Stimulated activated CD8-positive, alpha-beta memory T cell treated with anti-CD3 and anti-CD28 coated beads, Interleukin-4, amount 100 ng/mL, for 1 hour (primary cell): ENCODE measurements around the gene FAM83D.

Experiments used
- DNase-seq, 2 donors: peaks; one replicate each; pipeline ENCODE4 v3.0.0-alpha.2; 2020; ENCODE audit warnings: low read depth in 2 of 2, low spot score in 1 of 2

The FAM83D gene, protein sequence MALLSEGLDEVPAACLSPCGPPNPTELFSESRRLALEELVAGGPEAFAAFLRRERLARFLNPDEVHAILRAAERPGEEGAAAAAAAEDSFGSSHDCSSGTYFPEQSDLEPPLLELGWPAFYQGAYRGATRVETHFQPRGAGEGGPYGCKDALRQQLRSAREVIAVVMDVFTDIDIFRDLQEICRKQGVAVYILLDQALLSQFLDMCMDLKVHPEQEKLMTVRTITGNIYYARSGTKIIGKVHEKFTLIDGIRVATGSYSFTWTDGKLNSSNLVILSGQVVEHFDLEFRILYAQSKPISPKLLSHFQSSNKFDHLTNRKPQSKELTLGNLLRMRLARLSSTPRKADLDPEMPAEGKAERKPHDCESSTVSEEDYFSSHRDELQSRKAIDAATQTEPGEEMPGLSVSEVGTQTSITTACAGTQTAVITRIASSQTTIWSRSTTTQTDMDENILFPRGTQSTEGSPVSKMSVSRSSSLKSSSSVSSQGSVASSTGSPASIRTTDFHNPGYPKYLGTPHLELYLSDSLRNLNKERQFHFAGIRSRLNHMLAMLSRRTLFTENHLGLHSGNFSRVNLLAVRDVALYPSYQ

DNA sequence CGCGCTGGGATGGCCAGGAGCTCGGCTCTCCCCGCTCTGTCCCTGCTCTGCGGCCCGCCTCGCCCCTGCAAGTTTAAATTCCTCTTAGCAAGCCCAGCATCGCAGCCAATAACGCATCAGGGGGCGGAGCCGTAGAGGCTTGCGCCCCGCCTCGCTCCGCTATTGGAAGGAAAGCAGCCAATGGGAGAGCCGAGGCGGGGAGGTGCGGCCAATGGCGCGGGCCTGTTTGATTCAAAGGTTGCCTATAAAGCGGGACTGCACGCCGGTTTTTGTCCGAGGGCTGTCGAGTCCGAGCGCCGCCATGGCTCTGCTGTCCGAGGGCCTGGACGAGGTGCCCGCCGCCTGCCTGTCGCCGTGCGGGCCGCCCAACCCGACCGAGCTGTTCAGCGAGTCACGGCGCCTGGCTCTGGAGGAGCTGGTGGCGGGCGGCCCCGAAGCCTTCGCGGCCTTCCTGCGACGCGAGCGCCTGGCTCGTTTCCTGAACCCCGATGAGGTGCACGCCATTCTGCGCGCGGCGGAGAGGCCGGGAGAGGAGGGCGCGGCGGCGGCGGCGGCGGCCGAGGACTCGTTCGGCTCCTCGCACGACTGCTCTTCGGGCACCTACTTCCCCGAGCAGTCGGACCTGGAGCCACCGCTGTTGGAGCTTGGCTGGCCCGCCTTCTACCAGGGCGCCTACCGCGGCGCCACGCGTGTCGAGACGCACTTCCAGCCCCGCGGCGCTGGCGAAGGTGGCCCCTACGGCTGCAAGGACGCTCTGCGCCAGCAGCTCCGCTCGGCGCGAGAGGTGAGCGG is at the start of gene FAM83D:
Gene FAM83D, plus strand, starts transcription at position 276 of the 792 bp plus-strand sequence. Its CDS starts 26 bp downstream, at position 302.
- DNase-seq, result peak; percentile 75 to 82

DNA sequence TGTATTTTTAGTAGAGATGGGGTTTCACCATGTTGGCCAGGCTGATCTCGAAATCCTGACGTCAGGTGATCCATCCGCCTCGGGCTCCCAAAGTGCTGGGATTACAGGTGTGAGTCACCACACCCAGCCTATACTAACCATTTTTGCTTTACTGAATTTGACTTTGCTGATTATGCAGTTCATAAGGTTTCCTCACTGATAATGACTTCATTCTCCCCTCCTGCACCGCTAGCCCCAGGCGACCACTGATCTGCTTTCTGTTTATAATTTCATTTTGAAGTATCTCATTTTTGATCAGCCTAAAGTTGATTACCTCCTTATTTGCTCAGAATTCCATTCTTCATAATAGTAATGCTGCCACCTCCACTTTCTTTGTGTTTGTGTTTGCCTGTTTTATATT is 48.7 kb upstream of the FAM83D start:
- DNase-seq, result no peak

DNA sequence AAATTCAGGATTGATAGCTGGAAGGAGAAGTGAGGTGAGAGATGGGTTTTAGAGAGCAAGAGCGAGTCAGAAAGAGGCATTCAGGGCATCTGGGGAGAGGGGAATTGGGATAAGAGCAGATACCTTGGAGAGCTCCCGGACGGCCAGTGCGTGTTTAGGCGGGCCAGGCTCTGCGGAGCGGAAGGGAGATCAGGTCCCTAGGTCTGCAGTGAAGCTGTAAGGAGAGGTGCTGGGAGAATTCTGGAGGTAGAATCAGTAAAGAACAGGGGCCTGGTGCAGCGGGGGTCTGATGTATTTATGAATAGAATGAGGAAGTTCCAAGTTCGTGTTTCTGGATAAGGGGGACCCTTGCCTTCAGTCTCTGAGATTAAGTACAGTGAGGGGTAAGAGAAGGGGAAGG is 47.4 kb upstream of the FAM83D start:
- DNase-seq, result no peak

DNA sequence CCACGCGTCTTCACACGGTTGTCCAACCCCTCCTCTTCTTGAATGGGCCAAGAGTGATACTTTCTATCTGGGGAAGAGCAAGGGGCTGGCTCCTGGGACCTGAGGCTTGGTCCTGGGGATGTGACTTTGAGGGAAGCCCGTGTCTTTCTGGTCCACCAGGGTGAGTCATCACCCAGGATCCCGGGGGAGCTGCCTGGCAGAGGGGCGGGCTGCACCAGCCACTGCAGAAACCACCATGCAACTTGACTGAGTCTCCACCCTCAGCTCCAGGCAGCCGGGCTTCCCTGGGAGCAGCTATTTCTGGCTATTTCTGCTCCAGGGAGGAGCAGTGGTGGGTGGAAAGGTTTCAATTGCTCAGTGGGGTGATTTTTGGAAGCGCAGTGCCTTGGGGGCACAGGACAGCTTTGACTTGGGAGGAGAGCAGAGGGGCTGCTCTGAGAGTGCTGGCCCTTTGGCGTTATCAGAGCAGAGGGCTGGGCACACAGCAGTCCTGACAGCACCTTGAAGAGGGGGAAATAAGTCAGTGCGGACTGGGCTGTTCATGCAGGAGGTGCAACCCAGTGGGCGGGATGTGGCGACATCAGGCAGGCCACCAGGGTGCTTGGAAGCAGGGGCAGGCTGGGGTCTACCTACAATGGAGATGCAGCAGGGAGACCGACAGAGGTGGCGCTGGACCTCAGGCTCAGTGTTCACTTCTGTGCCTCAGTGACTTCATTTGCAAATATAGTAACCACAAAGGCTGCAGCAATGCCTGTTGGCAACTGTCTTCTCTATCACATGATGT is 45.1 kb upstream of the FAM83D start:
- no peak for DNase-seq

DNA sequence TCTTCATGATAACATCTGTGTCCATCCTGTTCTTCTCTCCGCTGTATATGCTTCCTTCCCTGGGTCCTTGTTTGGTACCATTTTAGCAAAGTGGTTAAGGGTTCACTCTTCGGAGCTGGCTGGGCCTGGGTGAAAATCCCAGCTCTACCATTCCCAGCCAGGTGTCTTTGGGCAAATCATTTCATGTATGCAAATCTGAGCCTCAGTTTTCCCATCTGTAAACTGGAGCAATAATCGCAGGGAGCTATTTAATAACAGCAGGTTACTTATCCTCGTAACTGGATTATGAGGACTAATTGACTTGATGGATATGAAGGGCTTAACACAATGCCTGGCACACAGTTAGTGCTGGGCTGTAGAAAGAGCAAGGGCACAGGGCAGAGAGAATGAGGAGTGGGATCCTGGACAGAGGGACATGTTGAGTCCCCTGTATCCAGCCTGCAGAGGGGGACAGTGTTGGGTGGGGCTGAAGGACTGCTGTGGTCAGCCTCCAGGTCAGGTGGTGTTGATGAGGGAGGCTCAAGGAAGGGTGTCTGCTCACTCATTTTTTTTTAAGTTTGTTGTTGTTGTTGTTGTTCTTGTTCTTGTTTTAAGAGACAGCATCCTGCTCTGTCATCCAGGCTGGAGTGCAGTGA is 44.3 kb upstream of the FAM83D start:
- no peak for DNase-seq

DNA sequence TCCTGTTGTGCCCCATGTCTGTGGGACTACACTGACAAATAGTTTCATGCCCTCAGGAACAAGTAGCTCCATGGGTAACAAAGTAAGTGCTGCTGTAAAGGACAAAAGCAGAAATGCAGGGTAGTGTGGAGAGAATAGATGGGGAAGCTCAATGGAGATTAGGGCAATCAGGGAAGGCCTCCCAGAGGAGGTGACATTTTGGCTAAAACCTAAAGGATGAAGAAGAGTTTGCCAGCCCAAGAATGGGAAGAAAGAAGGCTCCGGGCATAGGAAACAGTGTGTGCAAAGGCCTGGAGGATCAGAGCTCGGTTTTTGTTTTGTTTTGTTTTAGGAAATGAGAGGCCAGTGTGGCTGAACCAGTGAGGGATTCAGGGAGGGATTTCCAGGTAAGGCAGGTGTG is 43.6 kb upstream of the FAM83D start:
- no peak for DNase-seq

DNA sequence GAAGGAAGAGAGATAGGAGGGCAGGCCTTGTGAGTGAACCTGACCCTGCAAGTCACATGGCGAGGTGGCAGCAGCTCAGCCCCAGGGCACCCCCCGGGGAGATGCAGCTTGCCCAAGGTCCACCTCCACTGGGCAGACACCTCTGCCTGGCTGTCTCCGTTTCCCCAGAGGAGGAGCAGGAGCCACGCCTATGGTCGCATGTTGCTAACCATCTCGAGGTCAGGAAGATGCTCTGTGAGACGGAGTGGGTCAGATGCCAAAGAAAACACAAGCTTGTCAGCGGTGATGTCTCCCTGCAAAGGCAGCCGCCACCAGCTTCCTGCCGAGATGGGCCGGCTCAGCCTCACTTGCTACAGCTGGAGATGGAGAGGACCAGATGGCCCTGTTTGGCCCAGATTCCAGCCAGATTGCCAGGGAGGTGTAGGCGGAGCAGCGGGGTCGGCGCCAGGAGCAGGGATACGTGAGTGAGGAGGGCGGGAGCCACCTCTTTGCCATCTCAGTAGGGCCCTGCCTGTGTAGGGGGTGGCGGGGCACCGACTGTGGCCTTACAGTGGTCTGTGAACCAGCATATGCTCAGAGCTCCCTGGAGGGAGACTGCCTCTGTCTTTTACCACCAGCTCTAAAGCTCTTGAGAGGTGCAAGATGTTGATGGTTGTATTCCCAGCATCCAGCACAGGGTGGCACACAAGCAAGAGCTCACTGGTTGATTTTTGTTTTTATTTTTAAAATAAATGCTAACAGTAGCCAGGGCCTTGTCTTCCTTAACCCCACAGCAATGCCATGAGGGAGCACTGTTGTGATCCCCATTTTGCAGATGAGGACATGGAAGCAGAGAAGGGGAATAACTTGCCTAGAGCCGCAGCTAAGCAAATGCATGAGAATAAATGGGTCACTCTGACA is 42.9 kb upstream of the FAM83D start:
- no peak for DNase-seq

DNA sequence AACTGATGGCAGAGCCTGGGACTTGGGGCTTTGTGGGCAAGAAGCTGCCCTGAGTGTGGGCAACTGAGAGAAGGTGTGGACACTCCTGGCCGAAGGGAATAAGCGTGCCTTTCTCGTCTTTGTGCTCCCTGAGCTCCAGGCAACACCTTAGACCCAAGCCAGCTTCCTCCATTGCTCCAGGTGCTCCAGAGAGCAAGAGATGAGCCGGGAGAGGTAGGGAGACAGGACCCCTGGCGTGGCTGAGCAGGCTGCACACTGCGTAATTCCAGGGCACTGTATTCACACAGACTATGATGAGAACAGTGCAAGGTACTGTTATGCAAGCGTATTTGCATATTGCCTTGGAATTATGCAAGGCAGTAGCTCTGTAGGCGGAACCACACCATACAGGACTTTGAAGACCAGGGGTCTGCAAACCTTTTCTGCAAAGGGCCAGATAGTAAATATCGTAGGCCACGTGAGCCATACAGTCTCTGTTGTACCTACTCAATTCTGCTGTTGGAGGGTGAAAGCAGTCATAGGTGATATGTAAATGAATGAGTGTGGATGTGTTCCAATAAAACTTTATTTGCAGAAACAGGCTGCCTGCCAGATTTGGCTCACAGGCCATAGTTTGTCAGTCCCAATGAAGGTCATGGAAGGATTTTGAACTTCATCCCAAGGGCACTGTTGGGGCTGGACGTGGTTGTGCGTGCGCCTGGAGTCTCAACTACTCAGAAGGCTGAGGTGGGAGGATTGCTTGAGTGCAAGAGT is 42.1 kb upstream of the FAM83D start:
- no peak for DNase-seq

DNA sequence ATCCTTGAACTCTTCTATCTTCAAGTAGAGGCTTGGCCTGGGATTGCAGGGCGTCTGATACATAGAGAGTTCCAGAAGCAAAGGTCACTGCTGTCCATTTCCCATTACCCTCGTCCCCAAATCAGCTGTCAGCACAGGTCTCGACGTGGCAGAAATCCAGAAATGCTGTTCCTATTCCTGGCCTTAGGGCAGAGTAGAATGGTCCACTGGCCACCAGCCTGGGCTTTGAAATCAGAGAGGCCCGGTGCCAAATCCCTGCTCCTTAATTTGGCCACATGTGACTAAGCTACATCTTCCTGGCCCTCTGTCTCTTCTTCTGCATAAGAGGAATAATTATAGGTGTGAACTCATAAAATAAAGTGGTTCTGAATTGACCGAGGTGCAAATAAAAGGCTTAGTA is 40.9 kb upstream of the FAM83D start:
- DNase-seq, result no peak

DNA sequence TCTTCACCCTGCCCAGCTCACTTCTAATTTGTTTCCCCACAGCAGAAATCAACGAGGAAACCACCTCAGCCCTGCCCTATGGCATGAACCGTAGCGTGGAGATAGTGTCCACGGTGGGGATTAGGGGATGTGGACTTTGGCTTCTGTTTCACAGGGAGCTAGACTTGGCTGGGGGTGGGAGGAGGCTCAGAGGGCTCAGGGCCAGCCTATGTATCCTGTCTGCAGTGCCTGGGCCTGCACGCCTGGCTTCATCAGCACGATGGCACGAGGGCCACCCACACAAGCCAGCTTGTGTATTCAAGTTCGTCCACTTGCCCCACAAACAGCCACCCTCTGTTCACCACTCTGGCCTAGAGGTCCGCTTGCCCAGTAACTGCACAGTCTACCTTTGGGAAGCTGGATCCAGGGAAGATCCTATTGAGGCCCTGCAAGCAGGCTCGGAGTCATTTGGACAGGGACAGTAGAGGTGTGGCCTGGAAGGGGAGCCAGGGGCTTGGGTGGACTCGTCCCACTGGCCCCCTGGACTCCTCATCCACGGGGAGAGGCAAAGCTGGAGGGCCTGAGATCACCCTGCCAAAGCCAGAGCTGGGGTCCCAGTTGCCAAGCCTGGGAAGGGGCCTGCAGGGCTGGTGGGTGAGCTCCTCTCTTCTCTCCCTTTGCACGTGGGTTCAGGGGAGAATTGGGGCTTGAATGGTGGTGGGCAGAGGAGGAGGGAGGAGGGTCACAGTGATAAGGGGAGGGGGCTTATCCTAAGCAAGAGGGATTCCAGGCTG is 38.0 kb upstream of the FAM83D start:
- no peak for DNase-seq

DNA sequence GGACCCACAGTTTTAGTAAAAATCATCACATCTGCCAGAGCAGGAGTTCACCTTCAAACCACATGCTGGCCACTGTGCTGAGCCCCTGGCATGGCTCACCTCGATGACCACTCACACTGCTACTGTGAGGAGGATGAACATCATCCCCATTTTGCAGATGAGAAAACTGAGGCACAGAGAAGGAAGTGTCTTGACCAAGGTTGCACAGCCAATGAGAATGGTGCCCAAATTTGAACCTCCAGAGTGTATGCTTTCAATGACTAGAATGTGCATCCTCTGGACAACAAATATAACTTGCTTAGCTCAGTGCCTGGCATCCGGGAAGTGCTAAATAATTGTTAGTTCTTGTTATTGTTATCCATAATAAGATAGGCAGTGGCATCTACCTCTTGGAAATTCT is 37.2 kb upstream of the FAM83D start:
- no peak for DNase-seq

DNA sequence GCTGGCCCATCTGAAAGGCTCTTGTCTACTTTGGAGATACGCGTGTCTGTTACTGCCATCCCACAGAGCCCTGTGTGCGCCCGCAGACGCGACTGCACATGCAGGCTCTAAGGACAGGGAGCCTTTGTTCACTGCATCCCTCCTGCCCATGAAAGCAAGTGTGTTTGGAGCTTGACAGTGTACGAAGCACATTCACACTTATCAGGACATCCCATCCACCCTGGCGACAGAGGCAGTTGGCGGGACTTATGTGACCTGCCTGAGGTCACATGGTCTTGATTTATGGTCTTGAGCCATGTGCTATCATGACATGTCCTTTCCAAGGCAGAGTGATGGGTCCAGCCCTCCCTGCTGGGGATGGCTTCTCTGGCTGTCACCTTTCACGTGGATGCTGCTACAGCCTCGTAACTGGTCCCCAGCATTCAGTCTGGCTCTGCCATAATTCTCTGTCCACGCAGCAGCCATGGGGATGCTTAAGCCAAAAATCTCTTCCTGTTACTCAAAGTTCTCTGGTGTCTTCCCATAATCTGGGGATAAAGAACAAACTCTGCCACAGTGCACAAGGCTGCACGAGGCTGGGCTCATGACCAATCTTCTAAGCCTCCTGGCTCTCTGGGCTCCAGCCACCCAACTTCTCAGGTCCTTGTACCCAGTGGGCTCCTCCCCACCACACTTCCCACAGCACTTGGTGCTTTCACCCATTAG is 36.3 kb upstream of the FAM83D start:
- DNase-seq, result no peak

DNA sequence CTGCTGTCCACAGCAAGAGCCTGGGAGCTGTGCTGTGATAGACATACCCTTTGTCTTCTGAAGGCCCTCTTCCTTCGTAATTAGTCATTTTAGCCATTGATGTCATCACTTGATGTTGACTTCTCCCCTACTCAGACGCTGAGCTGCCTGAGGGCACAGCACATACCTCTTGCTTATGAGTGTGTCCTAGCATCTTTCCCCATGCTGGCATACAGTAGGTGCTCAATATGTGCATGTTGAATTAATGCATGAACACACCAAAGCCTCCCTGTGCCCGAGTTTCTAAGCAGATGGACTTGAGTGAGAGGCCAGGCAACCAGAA is 35.8 kb upstream of the FAM83D start:
- no peak for DNase-seq

DNA sequence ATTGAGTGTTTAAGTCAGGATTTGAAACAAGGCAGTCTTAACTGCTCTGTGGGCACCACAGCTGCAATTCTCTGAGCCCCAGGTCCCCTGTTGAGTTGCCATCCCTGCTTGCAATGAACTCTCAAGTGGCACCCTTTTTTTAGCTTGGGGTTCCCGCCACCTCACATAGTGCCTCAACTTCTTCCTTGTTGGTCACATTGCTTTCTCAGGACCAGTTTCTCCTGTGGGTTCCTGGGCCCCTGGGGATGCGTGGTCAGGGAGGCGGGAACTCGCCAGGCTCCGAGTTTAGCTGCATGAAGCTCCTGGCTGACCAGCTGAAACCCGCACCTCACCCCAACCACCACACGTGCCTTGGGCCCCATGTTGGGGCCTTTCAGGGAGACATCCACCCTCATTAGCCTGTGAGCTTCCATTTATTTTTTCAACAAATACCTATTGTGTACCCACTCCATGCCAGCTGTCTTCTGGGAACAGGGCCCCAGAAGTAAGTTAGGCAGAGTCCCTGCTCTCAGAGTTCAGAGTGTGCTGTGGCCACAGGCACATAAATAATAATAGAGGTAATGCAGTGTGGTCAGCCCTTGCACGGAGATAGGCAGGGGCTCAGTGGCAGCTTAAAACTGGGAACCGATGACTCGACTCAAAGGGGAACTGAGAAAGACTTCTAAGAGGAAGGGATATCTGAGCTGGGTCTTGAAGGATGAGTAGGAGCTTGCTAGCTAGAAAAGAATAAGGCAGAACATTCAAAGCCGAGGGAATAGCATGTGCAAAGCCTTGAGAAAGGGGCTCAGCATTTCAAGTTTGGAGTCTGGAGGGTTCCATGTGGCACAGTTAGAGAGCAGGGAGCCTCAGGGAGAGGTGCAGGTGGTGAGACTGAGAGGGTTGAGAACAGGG is 33.9 kb upstream of the FAM83D start:
- no peak for DNase-seq

DNA sequence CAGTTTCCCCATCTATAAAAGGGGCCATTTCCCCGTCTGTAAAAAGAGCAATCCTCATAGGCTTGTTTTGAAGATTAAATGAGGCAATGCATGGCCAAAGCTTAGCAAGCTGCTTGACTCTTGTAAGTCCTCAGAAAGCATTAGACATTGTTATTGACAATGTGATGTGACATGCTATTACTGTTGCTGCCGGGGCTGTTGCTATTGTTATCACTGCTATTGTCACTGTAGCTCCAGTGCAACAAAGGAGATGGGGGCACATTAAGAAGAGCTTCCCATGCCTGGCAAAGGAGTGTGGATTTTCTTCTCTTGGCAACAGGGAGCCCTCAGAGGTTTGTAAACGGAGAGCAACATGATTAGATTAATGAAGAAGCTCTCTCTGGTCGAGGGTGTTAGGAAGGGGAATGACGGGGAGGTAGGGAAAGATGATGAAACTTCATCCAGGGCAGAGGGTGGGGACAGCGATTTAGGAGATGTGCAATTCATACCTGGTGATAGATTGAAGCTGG is 33.1 kb upstream of the FAM83D start:
- no peak for DNase-seq

DNA sequence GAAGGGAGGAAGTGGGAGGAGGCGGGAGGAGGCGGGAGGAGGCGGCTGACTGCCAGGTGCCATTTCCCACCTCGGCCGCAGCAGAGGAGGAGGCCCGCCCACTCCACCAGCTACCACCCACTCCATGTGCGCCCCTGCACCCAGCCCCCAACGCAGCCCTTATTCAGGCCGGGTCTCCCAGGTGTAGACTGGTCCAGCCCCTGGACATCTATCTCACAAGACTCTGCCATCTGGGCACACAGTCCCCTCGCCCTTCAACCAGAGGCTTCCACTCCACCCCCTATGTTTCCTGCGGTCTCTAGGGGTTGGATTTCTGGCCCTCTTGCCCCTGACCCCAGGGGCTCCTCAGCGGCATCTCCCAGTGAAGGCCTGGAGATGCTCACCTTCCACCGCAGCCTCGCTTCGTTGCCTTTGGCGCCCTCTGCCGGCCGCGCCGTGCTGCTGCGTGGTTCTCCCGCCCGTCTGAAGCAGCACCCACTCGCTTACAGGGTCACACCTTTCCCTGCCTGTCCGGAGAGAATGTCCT is 32.6 kb upstream of the FAM83D start:
- DNase-seq, result peak; percentile 71 to 72
